GM19324 (cell line): ENCODE data around the gene AP1S1.
"Not testable (repeated sequence)": the region's sequence is repeated elsewhere in the genome, so short reads cannot be mapped to it uniquely, and the experiment has no call there.

Experiments
- ATAC-seq: cut with Tn5 transposase; IDR thresholded peaks from one replicate; pipeline ENCODE4 v1.9.1; 2021; ENCODE audit warnings: mild to moderate bottlenecking, moderate library complexity; ENCODE audit not compliant: unreplicated experiment, low FRiP score

Gene AP1S1

DNA sequence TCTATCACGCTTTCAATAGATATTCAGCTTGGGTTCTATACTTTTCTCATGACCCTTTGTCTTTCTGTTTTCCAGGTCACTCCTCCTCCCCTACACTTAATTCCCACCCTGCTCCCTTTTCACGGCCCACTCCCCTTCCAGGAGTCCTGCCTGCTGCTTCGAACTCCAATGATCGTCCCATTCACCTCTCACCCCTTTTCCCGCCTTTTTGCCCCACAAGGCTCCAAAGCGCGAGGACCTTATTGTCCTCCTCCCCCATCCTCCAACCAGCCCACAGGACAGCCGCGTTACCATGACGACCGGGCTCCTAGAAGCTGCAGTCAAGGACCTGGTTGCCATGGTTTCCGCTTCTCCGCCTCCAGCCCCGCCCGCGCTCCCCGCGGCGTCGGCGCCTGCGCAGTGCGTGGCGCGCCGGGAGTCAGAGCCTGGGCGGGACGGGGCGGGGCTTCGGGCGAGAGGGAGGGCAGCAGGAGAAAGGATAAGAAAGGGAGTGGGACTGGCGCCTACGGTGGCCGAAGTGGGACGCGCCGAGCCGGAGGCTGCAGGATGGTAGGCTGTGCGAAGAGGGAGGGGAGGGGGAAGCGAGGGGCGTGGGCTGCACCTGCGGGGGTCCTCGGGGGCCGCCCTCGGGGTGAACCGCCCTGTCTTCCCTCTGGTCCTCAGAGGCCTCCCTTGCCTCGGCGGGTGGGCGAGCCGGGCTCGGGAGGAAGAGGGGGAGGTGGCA is at the start of gene AP1S1:
Gene AP1S1, plus strand, starts transcription at position 508 of the 724 bp plus-strand sequence. Its CDS starts 39 bp downstream, at position 547.
- ATAC-seq, result peak; percentile 81

GRCh38 chr7:101104799-101105198 is 49.5 kb upstream of the AP1S1 start:
- ATAC-seq, result no peak

- not testable (repeated sequence) for ATAC-seq
Observed at GRCh38 chr7:101105248-101105647, 49.0 kb upstream of the AP1S1 start.

DNA sequence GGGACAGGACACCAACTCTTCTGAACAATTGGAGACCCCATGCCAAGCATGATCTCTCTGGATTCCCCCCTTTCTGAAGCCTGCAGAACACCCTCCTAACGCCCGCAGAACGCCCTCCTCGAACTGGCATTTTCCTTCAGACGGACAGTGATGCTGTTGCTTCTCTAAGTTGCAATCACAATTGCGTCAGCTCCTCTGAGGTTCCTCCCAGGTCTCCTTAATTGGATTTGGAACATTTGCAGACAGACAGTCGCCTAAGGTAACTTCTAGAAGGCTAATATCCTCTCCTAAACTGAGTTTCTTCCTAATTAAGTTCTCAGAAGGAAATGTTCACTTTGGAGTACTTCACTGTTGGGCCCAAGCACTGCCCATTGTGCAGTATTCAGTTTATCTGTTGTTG is 47.9 kb upstream of the AP1S1 start:
- no peak for ATAC-seq

GRCh38 chr7:101108330-101108857 is 45.9 kb upstream of the AP1S1 start:
- ATAC-seq, result no peak

DNA sequence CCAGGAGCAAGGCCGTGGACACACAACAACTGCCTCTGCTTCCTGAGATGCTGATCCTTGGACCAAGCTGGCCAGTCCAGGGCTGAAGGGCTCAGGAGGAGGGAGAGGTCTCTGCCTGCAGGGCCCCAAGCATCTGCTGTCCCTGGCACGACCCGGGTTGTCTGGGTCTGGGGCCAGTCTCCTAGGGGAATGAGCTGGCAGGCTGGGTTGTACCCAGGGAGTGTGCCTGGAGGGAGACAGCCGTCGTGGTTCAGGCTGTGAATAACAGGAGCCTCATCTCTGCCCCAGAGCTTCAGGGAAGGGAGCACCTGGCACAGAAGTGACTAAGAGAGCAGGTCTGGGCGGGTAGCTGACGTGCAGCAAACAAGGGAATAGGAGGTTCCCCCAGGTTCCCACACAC is 45.3 kb upstream of the AP1S1 start:
- ATAC-seq, result no peak

GRCh38 chr7:101109368-101109767 is 44.9 kb upstream of the AP1S1 start:
- no peak for ATAC-seq

DNA sequence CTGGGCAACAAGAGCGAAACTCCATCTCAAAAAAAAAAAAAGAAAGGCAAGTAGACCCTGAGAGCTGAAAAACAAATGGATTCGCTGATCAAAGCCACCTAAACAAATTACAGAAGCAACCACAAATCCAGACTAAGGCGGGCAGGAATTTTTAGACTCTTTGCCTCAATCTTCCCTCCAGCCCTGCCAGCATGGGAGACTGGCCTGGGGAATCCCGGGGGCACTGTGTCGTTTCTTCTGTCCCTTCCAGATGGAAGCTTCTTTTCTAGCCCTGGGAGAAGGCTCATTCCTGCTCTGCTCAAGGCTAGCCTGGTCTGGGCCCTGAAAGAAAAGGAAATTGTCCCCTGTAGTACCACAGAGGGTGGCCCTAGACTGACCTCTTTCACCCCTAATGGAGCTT is 43.0 kb upstream of the AP1S1 start:
- ATAC-seq, result no peak

GRCh38 chr7:101112233-101112632 is 42.0 kb upstream of the AP1S1 start:
- ATAC-seq, result no peak

DNA sequence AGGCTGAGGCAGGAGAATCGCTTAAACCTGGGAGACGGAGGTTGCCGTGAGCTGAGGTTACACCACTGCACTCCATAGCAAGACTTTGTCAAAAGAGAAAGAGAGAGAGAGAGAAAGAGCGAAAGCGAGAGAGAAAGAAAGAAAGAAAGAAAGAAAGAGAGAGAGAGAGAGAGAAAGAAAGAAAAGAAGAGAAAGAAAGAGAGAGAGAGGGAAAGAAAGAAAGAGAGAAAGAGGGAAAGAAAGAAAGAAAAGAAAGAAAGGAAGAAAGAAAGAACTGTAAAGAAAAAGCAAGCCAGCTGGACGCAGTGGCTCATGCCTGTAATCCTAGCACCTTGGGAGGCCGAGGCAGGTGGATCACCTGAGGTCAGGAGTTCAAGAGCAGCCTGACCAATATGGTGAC is 41.1 kb upstream of the AP1S1 start:
- ATAC-seq, result not testable (repeated sequence)

DNA sequence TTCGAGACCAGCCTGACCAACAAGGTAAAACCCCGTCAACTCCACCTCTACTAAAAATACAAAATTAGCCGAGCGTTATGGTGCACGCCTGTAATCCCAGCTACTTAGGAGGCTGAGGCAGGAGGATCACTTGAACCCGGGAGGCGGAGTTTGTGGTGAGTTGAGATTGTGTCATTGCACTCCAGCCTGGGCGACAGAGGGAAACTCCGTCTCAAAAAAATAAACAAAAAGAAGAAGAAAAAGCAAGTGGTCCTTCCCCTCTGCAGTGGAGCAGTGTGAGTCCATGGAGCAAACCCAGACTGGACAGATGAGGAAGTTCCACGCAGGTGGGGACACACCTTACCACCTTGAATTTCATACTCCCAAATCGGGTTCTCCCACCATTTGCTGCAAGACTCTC is 40.4 kb upstream of the AP1S1 start:
- no peak for ATAC-seq

GRCh38 chr7:101114492-101114891 is 39.8 kb upstream of the AP1S1 start:
- ATAC-seq, result no peak

GRCh38 chr7:101115215-101115614 is 39.1 kb upstream of the AP1S1 start:
- ATAC-seq, result no peak

- ATAC-seq, result no peak
Observed at GRCh38 chr7:101116898-101117297, 37.4 kb upstream of the AP1S1 start.

DNA sequence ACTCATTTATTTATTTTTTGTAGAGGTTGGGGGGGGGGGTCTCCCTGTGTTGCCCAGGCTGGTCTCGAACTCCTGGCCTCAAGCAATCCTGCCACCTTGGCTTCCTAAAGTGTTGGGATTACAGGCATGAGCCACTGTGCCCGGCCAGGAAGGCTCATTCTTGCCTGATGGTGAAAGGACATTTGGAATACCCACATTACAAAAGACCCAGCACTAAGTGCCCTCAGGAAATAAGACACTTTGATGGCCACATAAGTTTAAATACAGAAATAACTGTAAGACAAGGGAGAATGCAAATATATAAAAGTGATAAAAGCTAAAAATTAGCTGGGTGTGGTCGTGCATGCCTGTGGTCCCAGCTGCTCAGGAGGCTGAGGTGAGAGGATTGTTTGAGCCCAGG is 35.4 kb upstream of the AP1S1 start:
- no peak for ATAC-seq

DNA sequence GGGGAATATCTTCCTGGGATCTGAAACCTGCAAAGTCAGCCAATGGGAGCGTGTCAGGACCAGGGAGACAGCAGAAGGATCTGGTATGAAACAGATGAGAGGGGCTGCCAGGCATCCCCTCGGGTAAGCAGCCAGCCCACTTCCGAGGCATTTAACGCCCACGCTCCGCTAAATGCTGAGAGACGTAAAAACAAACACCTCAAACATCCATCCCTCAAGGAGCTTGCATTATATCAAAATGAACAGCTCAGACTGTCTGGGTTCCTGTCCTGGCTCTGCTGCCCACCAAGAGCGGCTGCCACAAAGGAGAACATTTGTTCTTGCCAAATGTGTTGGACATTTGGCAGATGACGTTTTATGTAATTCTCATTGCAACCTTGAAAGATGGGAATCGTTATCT is 34.4 kb upstream of the AP1S1 start:
- no peak for ATAC-seq

DNA sequence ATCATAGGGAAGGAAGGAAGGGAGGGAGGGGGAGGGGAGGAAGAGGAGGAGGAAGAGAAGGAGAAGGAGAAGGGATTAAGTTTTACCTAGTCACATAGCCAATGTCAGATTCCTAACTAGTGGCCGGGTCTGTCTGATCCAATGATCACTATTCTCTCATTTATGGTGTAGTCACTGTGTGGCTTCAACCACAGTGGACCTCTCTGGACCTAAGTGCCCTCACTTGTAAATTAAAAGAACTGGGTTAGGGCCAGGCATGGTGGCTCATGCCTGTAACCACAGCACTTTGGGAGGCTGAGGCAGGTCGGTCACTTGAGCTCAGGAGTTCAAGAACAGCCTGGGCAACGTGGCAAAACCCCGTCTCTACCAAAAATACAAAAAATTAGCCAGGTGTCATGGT is 34.0 kb upstream of the AP1S1 start:
- ATAC-seq, result no peak

- ATAC-seq, result not testable (repeated sequence)
Observed at GRCh38 chr7:101121631-101121990, 32.7 kb upstream of the AP1S1 start.

- no peak for ATAC-seq
Observed at GRCh38 chr7:101121991-101122932, 32.0 kb upstream of the AP1S1 start.

- no peak for ATAC-seq
Observed at GRCh38 chr7:101122933-101123702, 31.2 kb upstream of the AP1S1 start.

DNA sequence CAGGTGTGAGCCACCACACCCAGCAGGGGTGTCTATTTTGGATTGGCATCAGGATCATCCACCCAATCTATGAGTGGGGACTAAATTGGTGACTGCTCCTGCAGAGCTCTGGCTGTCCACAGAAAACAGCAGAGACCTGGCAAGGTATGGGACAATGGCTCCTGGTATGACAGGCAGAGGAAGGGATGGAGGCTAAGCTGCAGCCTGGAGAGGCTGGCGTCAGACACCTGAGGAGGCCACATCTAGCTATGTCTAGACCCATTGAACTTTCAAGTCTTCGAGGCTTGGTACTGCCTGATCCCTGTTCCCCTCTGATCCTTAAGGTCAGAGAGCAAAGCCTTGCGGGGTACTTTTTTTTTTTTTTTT is 30.6 kb upstream of the AP1S1 start:
- no peak for ATAC-seq
